Epidermal melanocyte (primary cell): ENCODE results near the gene HYDIN.

Source experiments
- DNase-seq: peaks from one replicate; pipeline ENCODE4 v3.0.0; 2011; ENCODE audit warnings: low spot score; ENCODE audit not compliant: insufficient read length

The HYDIN gene

GRCh38 chr16:71230122-71230845 is at the start of gene HYDIN:
TSS of gene HYDIN (minus strand) at chr16:71230722. CDS start at chr16:71186895, 43,827 bp downstream.
- no peak for DNase-seq

GRCh38 chr16:71276589-71277334 is 46.2 kb upstream of the HYDIN start:
- DNase-seq: no peak

- DNase-seq: no peak
These were observed 42.9 kb upstream of the HYDIN start for GRCh38 chr16:71273384-71273783.

GRCh38 chr16:71264299-71264698 is 33.8 kb upstream of the HYDIN start:
- DNase-seq: no peak

GRCh38 chr16:71263582-71263981 is 33.1 kb upstream of the HYDIN start:
- no peak for DNase-seq

GRCh38 chr16:71262391-71262790 is 31.9 kb upstream of the HYDIN start:
- no peak for DNase-seq

GRCh38 chr16:71260995-71261394 is 30.5 kb upstream of the HYDIN start:
- no peak for DNase-seq

- no peak for DNase-seq
These were observed 28.6 kb upstream of the HYDIN start for GRCh38 chr16:71259086-71259485.

GRCh38 chr16:71258372-71258771 is 27.9 kb upstream of the HYDIN start:
- no peak for DNase-seq

GRCh38 chr16:71257768-71258167 is 27.2 kb upstream of the HYDIN start:
- no peak for DNase-seq

- DNase-seq: no peak
These were observed 25.2 kb upstream of the HYDIN start for GRCh38 chr16:71255721-71256120.

- DNase-seq: no peak
These were observed 24.5 kb upstream of the HYDIN start for GRCh38 chr16:71254832-71255525.

GRCh38 chr16:71250461-71251235 is 20.1 kb upstream of the HYDIN start:
- no peak for DNase-seq

GRCh38 chr16:71249399-71249798 is 18.9 kb upstream of the HYDIN start:
- DNase-seq: no peak

- DNase-seq: no peak
These were observed 17.0 kb upstream of the HYDIN start for GRCh38 chr16:71247478-71247877.

- DNase-seq: no peak
These were observed 15.8 kb upstream of the HYDIN start for GRCh38 chr16:71246309-71246708.

- no peak for DNase-seq
These were observed 14.0 kb upstream of the HYDIN start for GRCh38 chr16:71244521-71244920.

- no peak for DNase-seq
These were observed 12.1 kb upstream of the HYDIN start for GRCh38 chr16:71242601-71243000.

GRCh38 chr16:71242036-71242435 is 11.5 kb upstream of the HYDIN start:
- DNase-seq: no peak

- DNase-seq: no peak
These were observed 1.2 kb downstream of the HYDIN start for GRCh38 chr16:71229344-71229743.
